ENCODE results near the gene SZT2.
A peak's percentile ranks its signal among the peaks of the same experiment; 100 is the strongest.

SZT2 gene

GRCh38 chr1:43441166-43441893 lies 51.6 kb downstream of the SZT2 start:
- peak; percentile 58 for DNase-seq (ENCODE audit: low spot score)
- no peak for TF ChIP-seq CTCF (IDR thresholded peaks at IDR 0.05)
- Histone ChIP-seq H3K4me3 (no peak overlapping the region), H3K27ac (no peak overlapping the region)

GRCh38 chr1:43441894-43442637 lies 52.4 kb downstream of the SZT2 start:
- peak; percentile 59 for DNase-seq (ENCODE audit: low spot score)
- H3K4me3 ChIP-seq: no peak overlapping the region
- H3K27ac ChIP-seq: no peak overlapping the region
- TF ChIP-seq CTCF (IDR thresholded peaks at IDR 0.05): no peak

GRCh38 chr1:43442756-43443155 lies 53.1 kb downstream of the SZT2 start:
- H3K27ac ChIP-seq: no peak overlapping the region
- no peak for TF ChIP-seq CTCF (IDR thresholded peaks at IDR 0.05)
- no peak overlapping the region for H3K4me3 ChIP-seq
- DNase-seq (ENCODE audit: low spot score): peak; percentile 50

GRCh38 chr1:43443197-43443946 lies 53.7 kb downstream of the SZT2 start:
- TF ChIP-seq CTCF (IDR thresholded peaks at IDR 0.05): no peak
- H3K27ac ChIP-seq: no peak overlapping the region
- peak; percentile 64 for DNase-seq (ENCODE audit: low spot score)
- no peak overlapping the region for H3K4me3 ChIP-seq

- H3K4me3 ChIP-seq: no peak overlapping the region
- TF ChIP-seq CTCF (IDR thresholded peaks at IDR 0.05): no peak
- peak; percentile 59 for DNase-seq (ENCODE audit: low spot score)
Measured at GRCh38 chr1:43444151-43444828, 54.6 kb downstream of the SZT2 start.

GRCh38 chr1:43444836-43445235 lies 55.1 kb downstream of the SZT2 start:
- Histone ChIP-seq H3K27ac (no peak overlapping the region), H3K4me3 (no peak overlapping the region)
- peak; percentile 69 for DNase-seq (ENCODE audit: low spot score)
- no peak for TF ChIP-seq CTCF (IDR thresholded peaks at IDR 0.05)

More at GRCh38 chr1:43444151-43444828, 54.6 kb downstream of the SZT2 start:
- H3K27ac ChIP-seq: no peak overlapping the region

All from coronary artery (tissue), 2 donors.